HG03039 (cell line): ENCODE results near the gene USP30.

Source experiments
- ATAC-seq: cut with Tn5 transposase; IDR thresholded peaks from one replicate; pipeline ENCODE4 v1.9.1; 2021; ENCODE audit warnings: mild to moderate bottlenecking, moderate library complexity; ENCODE audit not compliant: unreplicated experiment

USP30 gene

DNA sequence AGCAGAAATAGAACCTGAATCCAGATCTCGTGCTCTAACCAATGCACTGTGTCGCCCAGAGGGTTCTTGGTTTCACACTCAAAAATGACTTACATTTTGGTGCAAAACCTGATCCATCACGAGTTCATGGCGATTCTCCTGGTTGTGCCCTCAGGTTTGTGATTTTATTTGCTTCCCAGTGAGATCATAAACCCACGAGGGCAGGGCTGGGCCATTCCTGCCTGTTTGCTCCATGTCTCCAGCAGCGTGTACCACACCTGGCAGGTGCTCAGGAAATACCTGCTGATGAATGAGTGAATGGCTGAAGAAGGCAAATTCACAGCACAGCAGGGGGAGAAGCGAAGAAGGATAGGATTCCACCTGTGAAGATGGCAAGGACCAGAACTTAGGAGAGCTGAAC, 73.4 kb downstream of the USP30 start:
- ATAC-seq = no peak

DNA sequence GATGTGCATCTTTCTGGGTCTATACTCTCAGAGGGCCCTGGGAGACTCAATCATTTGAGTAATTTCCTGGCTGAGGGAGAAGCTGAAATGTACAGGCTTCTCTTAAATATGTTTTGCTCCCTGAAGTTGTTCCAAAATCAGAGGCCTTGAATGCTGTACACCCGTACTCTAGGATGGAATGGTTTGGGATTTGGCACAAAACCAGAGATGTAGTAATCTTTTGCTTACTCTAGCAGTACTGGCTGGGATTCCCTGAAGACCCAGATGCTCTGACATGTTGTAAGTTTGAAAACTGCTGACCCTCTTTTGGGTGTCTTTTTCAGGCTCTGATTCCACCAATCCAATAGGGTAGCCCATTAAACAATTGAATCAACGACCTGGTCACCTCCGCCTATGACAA, 74.4 kb downstream of the USP30 start:
- no peak for ATAC-seq

DNA sequence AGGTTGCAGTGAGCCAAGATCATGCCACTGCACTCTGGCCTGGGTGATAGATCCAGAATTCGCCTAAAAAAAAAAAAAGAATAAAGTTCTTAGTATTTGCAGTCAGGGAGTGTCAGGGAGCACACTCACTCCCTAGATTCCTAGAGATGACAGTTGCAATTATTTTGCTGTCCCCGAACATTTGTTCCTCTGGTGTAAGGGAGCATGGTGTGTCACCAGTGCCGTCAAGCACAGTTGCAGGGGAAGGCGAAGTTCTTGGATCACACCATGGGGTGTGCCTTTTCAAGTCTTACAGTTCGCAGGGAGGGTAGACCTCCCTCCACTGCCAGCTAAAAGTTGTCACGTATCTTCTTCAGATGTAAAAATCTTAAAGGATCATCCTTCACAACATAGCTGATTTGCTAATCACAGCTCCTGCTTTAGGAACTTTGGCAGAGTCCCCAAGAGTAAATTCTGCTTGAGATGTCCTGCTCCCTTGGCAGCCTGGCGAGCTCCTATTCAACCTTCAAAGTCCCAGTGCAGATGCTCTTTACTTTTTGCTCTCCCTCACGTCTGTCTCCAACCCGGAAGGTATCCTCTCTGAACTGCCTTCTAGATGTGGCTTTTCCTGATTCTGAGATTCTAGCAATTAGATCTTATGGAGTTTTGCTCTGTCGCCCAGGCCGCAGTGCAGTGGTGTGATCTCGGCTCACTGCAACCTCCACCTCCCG, 75.3 kb downstream of the USP30 start:
- no peak for ATAC-seq

DNA sequence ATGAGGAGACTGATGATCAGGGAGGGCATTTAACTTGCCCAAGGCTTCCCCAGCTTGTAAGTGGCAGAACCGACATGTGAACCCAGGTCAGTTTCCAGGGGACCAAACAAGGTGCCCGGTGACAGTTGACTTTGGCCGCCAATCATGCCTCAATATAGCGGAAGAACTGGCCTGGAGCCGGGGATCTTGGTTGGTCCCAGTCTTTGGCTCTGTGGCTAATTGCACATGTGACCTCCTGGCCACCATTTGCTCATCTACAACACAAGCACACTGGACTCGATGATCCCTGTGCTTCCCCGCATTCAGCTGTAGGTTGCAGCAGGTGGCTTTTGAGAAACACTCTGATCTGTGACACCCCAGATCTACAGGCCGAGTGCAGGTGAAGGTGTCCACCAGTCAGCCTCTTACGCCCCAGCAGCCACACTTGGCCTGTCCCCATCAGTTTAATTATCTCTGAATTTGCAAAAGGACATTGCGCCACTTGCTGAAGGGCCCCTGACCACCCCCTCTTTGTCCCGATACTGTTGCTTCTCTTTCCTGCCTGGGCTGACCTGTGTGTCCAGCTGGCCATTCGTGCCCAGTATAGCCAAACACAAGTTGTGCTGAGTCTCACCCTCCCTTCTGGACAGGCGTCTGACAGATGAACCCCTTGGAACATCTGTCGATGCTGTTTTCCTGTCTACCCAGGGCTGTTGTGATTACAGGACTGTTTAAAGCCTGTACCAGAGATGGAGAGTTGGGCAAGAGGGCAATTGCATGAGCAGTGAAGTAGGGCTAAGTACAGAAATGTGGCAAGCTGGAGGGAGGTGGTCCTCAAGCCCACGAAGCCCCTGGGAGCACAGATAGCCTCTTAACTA, 78.1 kb downstream of the USP30 start:
- ATAC-seq = no peak

DNA sequence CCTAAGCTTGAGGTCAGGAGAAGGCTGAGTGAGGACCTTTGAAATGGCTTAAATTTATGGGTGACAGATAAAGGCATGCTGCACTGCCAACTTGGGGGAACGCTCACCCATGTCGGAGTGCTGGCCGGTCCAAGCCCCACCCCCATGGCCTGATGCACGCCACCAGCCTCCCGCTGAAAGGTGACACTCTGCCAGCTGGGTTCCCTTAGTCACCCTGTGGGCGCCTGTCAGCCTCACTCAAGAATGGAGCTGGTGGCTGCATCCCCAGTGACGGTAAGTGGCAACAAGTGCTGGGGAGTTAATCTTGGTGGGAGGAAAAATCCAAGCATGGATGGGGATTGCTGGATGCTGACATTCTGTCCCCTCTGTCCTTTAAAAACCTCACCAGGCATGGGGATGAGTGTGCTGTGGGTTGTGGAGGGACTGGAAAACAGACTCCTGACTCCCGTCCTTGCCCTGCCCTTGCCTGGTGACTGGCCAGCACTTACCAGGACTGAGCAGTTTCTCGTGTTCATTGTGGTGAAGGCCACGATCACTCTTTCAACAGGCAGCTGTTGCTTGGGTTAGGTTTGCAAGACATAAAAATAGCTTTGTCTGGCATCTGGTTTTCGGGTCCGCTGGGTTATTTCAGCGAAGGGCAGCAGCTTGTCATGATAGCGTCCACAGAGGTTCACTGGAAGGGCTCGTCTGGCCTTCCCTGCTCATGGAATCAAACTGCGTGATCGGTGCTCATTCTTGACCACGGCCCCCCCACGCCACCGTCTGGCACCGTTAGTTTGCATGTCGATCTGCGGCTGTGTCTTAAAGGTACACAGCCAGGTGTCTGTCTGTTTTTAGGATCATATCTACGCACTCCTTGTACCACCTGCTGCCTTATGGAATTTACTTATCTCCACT, 79.0 kb downstream of the USP30 start:
- ATAC-seq = no peak

DNA sequence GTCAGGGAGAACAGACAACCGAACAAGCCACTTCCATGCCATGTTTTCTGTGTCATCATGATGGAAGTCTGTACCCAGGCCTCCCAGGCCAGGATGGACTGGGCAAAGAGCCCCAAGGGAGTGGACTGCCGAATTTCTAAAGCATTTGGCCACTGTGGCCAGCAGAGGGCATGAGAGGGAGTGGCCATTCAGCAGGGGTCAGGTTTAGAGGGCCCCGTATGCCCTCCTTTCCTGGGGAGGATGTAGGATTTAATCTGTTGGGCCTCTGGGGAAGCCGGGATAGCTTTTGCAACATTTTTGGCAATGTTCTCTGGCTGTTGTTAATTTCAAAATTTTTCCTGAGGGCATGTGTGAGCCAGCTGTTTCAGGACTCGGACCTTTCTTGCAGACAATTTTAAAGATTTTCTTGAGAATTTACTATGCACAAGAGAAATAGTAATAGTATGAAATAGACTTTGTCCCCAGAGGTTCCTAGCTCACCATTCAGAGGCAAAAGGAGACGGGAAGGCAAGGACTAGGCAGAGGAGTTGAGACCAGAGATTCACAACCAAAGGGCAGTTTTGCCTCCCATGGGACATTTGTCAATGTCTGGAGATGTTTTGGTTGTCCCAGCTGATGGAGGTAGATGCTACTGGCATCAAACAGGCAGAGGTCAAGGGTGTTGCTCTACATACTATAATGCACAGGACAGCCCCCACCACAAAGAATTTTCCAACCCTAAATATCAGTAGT, 82.0 kb downstream of the USP30 start:
- no peak for ATAC-seq

DNA sequence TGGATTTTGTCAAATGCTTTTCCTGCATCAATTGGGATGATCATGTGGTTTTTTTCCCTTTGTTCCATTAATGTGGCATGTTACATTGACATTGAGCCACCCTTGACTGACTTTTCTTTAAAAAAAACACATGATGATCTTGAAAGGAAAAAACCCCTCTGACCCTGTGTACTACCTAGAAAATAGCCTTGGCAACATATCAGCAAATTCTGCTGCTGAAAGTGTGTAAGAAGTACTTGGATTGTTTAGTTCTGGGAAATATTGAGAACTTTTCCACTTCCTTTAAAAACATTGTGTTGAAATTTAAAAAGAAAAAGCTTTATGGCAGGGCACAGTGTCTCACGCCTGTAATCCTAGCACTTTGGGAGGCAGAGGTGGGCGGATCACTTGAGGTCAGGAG, 84.7 kb downstream of the USP30 start:
- no peak for ATAC-seq
